ENCODE results near the gene RTL1.

Gene RTL1

DNA sequence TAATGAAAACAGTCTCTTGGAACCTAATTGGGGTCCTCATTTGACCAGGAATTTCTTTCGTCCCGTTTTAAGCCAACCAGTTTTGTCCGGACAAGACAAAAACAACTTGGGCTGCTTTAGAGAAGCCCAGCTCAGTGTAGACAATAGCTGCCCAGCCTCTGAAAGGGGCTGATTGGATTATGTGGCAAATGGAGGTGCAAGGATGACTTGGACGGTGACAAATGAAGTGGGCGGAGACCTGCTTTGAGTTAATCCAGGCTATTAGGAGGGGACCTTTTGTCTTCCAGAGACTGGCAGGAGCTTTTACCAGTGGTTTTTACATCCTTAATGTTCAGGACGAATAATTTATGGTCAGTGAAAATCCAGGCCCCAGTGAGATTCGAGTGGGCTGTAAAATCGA lies 72.8 kb downstream of the RTL1 start:
- ATAC-seq, result no peak

Data from activated CD4-positive, CD25-positive, alpha-beta regulatory T cell treated with anti-CD3 and anti-CD28 coated beads, Interleukin-2, amount 50 U/mL, for 24 hours (primary cell).